Esophagus squamous epithelium (tissue), 5 donors: Measurements from ENCODE around the gene CHST11. TPM values are rescaled to one million over a fixed set of nuclear protein-coding genes. Genes with fewer than 3 reads are reported as not detected.

ENCODE experiments used
- DNase-seq: peaks from one replicate; lab custom pipeline; 2025; lab: John Stamatoyannopoulos, UW
- H3K27ac ChIP-seq, 4 donors: fragments of 200-600 bp; sonication (generic); one replicate each; pipeline ENCODE4 v1.5.1; 2016 to 2019; ENCODE audit warnings: mild to moderate bottlenecking in 1 of 4
- H3K27me3 ChIP-seq, 4 donors: fragments of 200-600 bp; sonication (generic); 1 replicate in 3 of 4; 2 replicates in 1 of 4; pipeline versions ENCODE4 v1.5.1 to v1.6.0; 2017 to 2021; ENCODE audit warnings: antibody characterized with exemption in 1 of 4
- H3K36me3 ChIP-seq, 3 donors: fragments of 200-600 bp; sonication (generic); one replicate each; pipeline ENCODE4 v1.5.1; 2016 to 2019
- H3K4me1 ChIP-seq, 3 donors: fragments of 200-600 bp; sonication (generic); one replicate each; pipeline ENCODE4 v1.5.1; 2017 to 2019
- H3K4me3 ChIP-seq, 4 donors: fragments of 200-600 bp; sonication (generic); 1 replicate in 3 of 4; 2 replicates in 1 of 4; pipeline ENCODE4 v1.5.1; 2016 to 2019; ENCODE audit warnings: mild to moderate bottlenecking in 2 of 4, moderate library complexity in 1 of 4
- H3K9me3 ChIP-seq, 3 donors: fragments of 200-600 bp; sonication (generic); one replicate each; pipeline ENCODE4 v1.5.1; 2016 to 2019
- POLR2A ChIP-seq, 4 donors: fragments of 450-650 bp; IDR thresholded peaks; one replicate each; pipeline ENCODE4 v1.6.1; 2017; ENCODE audit warnings: antibody characterized with exemption in 4 of 4, mild to moderate bottlenecking in 4 of 4, moderate library complexity in 3 of 4
- WGBS, 2 donors: methylation state at CpG; one replicate each; pipeline ENCODE4 v1.1.5; 2018; 5-methylcytosine and 5-hydroxymethylcytosine counted together
- intact Hi-C: fragments of 100-400 bp; cut with DNase I; formaldehyde crosslinking; loops from one replicate; pipeline ENCODE4 v1.15.0; 2022
- total RNA-seq, 4 donors: library from RNA; depleted of rRNA; stranded (reverse); fragments of >200 nt; gene quantifications; one replicate each; pipeline ENCODE4 v1.1.0, GENCODE V29; 2016
- TF ChIP-seq, protein P1 (sequence below), 6 experiments: fragments of 450-650 bp in 4 of 6; fragments of 200-600 bp in 2 of 6; sonication (generic) in 2 of 6; IDR thresholded peaks; one replicate each; pipeline ENCODE4 v1.5.1; 2016 to 2019; ENCODE audit warnings: antibody characterized with exemption in 6 of 6, mild to moderate bottlenecking in 4 of 6, moderate library complexity in 4 of 6
- donor health status: DM: yes; HTN: yes; CAD: no.

CHST11 gene
- total RNA-seq, 4 donors from 2014 or later = 6.3 to 12.6 (median 10.3) TPM

DNA sequence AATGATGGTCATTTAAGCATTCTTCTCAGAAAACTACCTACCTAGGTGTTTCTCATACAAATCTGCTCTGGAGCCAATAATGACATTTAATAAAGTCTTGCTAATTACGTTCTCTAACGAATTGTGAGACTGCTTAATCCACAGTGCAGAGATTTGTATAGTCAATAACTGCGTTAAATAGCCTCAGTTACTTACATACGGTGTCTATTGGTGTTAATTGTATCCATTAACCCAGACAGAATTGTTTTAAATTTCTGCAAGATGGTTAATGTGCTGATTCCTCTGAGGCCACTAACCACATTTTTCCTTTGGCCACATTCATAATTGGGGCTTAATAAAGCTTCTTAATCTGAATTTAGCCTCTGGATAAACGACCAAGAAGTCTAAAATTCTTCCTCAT lies 329.6 kb downstream of the CHST11 start:
- H3K27ac ChIP-seq = no peak overlapping the region
- H3K4me3 ChIP-seq = no peak overlapping the region
- WGBS, 2 donors = 83 to 87% methylated on average over 5 of the region's 5 CpGs
- no peaks in the 10 kb centered on the region for H3K36me3 ChIP-seq
- TF ChIP-seq POLR2A (IDR thresholded peaks at IDR 0.05) = no peak
- TF ChIP-seq, protein P1, sequence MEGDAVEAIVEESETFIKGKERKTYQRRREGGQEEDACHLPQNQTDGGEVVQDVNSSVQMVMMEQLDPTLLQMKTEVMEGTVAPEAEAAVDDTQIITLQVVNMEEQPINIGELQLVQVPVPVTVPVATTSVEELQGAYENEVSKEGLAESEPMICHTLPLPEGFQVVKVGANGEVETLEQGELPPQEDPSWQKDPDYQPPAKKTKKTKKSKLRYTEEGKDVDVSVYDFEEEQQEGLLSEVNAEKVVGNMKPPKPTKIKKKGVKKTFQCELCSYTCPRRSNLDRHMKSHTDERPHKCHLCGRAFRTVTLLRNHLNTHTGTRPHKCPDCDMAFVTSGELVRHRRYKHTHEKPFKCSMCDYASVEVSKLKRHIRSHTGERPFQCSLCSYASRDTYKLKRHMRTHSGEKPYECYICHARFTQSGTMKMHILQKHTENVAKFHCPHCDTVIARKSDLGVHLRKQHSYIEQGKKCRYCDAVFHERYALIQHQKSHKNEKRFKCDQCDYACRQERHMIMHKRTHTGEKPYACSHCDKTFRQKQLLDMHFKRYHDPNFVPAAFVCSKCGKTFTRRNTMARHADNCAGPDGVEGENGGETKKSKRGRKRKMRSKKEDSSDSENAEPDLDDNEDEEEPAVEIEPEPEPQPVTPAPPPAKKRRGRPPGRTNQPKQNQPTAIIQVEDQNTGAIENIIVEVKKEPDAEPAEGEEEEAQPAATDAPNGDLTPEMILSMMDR (IDR thresholded peaks at IDR 0.05) = no peak
- H3K4me1 ChIP-seq = peaks cover 0 to 6% (median 0%) of the 10 kb centered on the region in 3 donors
- intact Hi-C loops = no loop called here
- no peak for DNase-seq
- H3K27me3 ChIP-seq = no peaks in the 10 kb centered on the region
- H3K9me3 ChIP-seq = no peaks in the 10 kb centered on the region

DNA sequence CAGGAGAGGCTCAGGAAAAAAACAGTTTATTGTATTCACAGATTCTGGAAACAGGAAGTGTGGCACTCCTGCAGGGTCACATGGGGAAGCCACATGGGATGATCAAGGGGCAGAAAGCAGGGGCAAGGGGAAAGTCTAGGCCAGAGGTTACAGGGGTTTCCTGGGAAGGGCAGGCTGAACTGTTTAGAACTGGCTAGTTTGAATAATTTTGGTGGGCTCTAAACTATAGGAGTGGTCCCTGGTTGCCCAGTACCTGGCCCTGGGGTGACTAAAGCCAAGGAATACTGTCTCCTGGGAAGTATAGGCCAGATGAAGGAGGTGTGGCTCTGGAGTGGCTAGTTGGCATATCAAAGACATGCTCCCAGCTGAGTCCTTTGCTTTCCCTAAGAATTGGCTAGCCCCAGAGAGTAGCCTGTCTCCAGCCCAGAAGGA lies 332.1 kb downstream of the CHST11 start:
- no peak for TF ChIP-seq POLR2A (IDR thresholded peaks at IDR 0.05)
- TF ChIP-seq, protein P1 (IDR thresholded peaks at IDR 0.05) = no peak
- Histone ChIP-seq H3K27me3 (no peaks in the 10 kb centered on the region), H3K27ac (no peak overlapping the region), H3K9me3 (no peaks in the 10 kb centered on the region), H3K4me1 (peaks cover 6 to 20% (median 7%) of the 10 kb centered on the region in 3 donors), H3K36me3 (no peaks in the 10 kb centered on the region), H3K4me3 (no peak overlapping the region)
- intact Hi-C loops = no loop called here
- no peak for DNase-seq

DNA sequence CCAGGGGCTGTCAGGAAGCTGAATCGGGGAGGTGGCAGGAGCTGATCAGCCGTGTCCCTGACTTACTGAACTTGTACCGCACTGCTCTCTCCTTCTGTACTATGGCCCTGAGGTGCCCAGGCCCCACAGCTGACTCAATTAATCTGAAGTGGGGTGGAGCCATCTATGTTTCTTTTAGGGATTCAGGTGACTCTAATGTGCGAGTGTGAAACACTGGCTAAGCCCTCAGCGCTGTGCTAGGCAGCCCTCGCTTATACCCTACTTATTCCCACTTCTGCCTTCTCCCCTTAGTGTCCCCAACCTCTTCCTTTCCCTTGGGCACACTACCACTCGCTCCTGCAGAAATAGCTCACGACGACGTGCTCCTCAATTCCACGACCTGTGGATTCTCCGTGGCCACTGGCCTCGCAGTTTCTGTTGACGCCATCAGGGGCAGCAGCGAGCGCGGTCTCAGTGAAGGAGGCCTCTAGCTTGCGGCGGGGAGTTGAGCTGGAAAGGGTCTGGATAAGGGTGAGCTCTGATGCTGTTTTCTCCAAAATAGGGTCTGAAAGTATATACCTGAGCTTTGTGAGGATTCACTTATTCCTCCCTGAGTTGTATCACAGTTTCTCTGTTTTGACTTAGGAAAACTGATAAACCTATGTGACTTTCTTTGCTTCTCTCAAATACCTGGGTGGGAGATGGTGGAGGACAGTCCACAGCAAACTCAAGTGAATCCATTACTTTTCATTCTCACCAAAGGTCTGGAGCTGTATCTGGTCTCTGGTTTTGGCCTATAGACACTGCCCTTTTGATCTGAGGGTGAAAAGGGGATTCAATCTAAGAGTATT lies 333.8 kb downstream of the CHST11 start:
- 60 to 61% methylated on average over 10 to 11 of the region's 19 CpGs for WGBS, 2 donors
- DNase-seq = no peak
- Histone ChIP-seq H3K9me3 (no peaks in the 10 kb centered on the region), H3K27ac (no peak overlapping the region), H3K36me3 (no peaks in the 10 kb centered on the region), H3K27me3 (no peaks in the 10 kb centered on the region), H3K4me1 (peaks cover 6 to 20% (median 7%) of the 10 kb centered on the region in 3 donors), H3K4me3 (no peak overlapping the region)
- intact Hi-C loops = no loop called here
- TF ChIP-seq POLR2A (IDR thresholded peaks at IDR 0.05) = no peak
- TF ChIP-seq, protein P1 (IDR thresholded peaks at IDR 0.05) = peak in 5 of 6 experiments; percentile 30 to 52 (median 41)

DNA sequence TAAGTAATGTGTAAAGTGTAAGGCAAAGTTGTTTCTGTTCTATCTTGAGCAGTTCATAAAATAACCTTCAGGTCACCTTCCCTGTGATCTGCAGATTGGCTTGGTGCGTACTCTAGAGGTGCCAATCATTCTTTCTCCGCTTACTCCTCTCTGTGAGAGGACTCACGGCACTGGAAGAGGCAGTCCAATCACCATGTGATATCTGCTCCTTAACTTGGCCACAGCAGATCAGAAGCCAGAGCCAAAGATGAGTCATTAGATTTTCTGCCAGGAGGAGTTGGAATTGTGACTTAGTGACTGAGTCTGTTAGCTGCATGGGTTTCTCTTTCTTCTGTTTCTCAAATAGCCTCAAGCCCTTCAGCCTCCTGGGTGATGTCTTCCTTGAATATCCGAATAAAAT lies 335.8 kb downstream of the CHST11 start:
- Histone ChIP-seq H3K4me1 (peaks cover 6 to 20% (median 7%) of the 10 kb centered on the region in 3 donors), H3K4me3 (no peak overlapping the region), H3K9me3 (no peaks in the 10 kb centered on the region), H3K27me3 (no peaks in the 10 kb centered on the region), H3K27ac (peak overlapping the region in 1 of 4 donors; percentile 36), H3K36me3 (no peaks in the 10 kb centered on the region)
- TF ChIP-seq, protein P1 (IDR thresholded peaks at IDR 0.05) = no peak
- DNase-seq = no peak
- intact Hi-C loops = no loop called here
- WGBS, 2 donors = 14 to 39% methylated on average over 4 of the region's 4 CpGs

DNA sequence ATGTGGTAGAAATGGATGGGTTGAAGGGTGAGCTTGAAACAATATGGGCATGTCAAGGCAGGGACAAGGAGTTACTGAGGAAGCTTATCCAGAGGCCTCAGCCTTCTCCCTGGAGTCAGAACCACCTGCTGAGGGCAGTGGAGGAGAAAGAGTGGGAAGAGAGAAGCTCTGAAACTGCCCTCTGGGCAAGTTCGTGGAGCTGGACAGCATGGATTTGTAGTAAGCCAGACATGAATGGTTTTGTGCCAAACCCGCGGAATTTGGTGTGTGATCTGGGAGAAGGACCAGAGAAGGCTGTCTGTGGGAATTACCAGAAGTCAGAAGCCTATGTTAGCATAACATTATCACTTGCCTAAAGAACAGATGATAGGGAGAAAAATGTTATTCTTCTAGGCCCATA lies 336.5 kb downstream of the CHST11 start:
- H3K4me3 ChIP-seq = no peak overlapping the region
- H3K27ac ChIP-seq = peak overlapping the region in 1 of 4 donors; percentile 36
- intact Hi-C loops = no loop called here
- no peaks in the 10 kb centered on the region for H3K27me3 ChIP-seq
- 36 to 57% methylated on average over 3 of the region's 3 CpGs for WGBS, 2 donors
- peaks cover 6 to 20% (median 7%) of the 10 kb centered on the region in 3 donors for H3K4me1 ChIP-seq
- no peak for DNase-seq
- no peak for TF ChIP-seq POLR2A (IDR thresholded peaks at IDR 0.05)
- TF ChIP-seq, protein P1 (IDR thresholded peaks at IDR 0.05) = no peak
- H3K36me3 ChIP-seq = no peaks in the 10 kb centered on the region
- H3K9me3 ChIP-seq = no peaks in the 10 kb centered on the region
